Measurements from ENCODE around the gene NFIB. TPM values are rescaled to one million over a fixed set of nuclear protein-coding genes. Genes with fewer than 3 reads are reported as not detected.

NFIB gene
- total RNA-seq, 2 experiments from 2014 or later: not detected

DNA sequence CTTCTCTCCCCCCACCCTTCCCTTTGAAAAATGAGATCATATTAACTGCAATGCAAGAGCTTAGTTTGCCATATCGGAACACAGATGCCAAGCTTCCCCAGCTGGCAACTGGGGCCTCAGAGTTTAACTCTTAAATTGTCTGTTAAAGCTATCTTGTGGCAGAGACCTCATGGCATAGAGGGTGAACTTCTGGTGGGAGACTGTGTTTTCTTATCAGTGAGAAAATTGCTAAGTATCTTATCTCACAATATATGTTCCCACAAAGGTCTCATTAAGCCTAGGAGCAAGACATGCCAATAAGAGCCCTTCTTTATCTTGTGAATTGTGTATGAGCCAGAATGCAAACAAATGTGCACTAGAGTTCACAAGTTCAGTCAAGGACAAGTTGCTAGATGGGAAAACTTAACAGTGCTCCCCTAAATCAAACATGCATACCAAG, 12.3 kb downstream of the NFIB start:
- no peaks in the 10 kb centered on the region for H3K4me1 Mint-ChIP-seq
- DNase-seq: no peak
- H3K4me3 Mint-ChIP-seq: no peak overlapping the region
- intact Hi-C loops (cut with DNase I, micrococcal nuclease): no loop called here
- no peak overlapping the region for H3K27ac Mint-ChIP-seq
- no peaks in the 10 kb centered on the region for H3K36me3 Mint-ChIP-seq (ENCODE audit: low read depth)
- peaks cover 35% of the 10 kb centered on the region for H3K27me3 Mint-ChIP-seq
- no peak for ATAC-seq
- POLR2A ChIA-PET: no interaction called here
- no peaks in the 10 kb centered on the region for H3K9me3 Mint-ChIP-seq (ENCODE audit: low read depth)
- CTCF ChIA-PET: no interaction called here

DNA sequence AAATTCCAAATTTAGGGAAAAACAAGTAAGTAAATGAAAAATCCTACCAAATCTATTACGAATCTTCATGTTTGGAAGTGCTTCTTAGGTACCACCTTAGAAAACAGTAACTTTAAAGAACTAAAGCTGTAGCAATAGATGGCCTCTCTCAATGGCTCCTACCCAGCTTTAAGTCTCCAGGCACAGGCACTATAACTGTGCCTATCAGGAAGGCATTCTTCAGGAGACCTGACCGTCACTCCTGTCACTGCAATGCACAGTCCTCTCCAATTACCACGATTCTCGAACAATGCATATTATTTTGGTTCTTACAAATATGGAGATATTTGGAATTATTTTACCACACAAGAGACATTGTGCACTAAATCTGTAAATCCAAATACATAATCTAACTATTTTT, 12.9 kb downstream of the NFIB start:
- intact Hi-C loops (cut with DNase I, micrococcal nuclease): no loop called here
- Mint-ChIP-seq H3K9me3 (ENCODE audit: low read depth) (no peaks in the 10 kb centered on the region), H3K4me1 (no peaks in the 10 kb centered on the region), H3K36me3 (ENCODE audit: low read depth) (no peaks in the 10 kb centered on the region), H3K27ac (no peak overlapping the region), H3K4me3 (no peak overlapping the region), H3K27me3 (peaks cover 36% of the 10 kb centered on the region)
- DNase-seq (no peak), ATAC-seq (no peak)
- ChIA-PET CTCF (interaction anchor here (1.0 kb wide), 1 partner anchor 23 kb away, joined by 3 read pairs; no protein-coding TSS in a partner anchor), POLR2A (no interaction called here)

DNA sequence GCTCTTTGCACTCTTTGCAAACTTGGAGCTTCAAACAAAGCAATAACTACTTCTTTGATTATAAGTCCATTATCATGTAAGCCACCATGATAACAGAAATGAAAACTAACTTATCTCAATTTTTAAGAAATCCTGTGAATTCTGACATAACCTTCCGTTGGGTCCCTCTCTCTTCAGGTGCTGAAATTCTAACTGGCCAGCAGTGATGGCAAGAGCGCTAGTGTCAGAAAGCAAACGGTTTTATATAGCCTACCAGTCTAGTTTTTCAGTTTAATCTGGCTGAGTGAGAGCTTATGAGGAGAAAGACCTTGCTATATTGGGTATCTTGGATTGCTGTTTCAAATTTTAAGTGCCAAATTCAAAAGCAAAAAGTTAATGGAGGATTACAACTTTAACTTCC, 13.4 kb downstream of the NFIB start:
- Mint-ChIP-seq H3K36me3 (ENCODE audit: low read depth) (no peaks in the 10 kb centered on the region), H3K9me3 (ENCODE audit: low read depth) (no peaks in the 10 kb centered on the region), H3K27me3 (peaks cover 37% of the 10 kb centered on the region), H3K4me1 (no peaks in the 10 kb centered on the region), H3K27ac (no peak overlapping the region), H3K4me3 (no peak overlapping the region)
- ChIA-PET POLR2A (no interaction called here), CTCF (interaction anchor here (1.0 kb wide), 1 partner anchor 23 kb away, joined by 3 read pairs; no protein-coding TSS in a partner anchor)
- DNase-seq (no peak), ATAC-seq (no peak)
- intact Hi-C loops (cut with DNase I, micrococcal nuclease): no loop called here

DNA sequence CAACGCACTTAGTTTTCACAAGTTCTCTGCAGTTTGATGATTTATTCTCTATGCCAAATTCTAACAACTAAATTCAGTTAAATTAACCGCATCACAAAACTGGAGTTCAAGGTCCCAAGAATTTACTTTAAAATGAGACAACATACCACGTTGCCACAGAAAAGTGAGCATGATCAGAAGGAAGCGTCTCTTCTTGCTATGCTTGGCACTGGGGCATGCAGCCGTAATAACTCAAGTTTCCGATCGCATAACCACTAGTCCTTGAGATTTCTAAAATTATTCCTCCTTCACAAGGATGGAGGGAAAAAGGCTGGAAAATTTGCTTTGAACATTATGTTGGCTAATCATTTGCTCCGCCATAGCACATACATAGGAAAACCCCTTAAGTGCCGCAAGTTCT, 13.9 kb downstream of the NFIB start:
- Mint-ChIP-seq H3K27ac (no peak overlapping the region), H3K9me3 (ENCODE audit: low read depth) (no peaks in the 10 kb centered on the region), H3K27me3 (peaks cover 35% of the 10 kb centered on the region), H3K36me3 (ENCODE audit: low read depth) (no peaks in the 10 kb centered on the region), H3K4me1 (no peaks in the 10 kb centered on the region), H3K4me3 (no peak overlapping the region)
- DNase-seq (no peak), ATAC-seq (no peak)
- ChIA-PET CTCF (interaction anchor here (1.0 kb wide), 1 partner anchor 24 kb away, joined by 3 read pairs; no protein-coding TSS in a partner anchor), POLR2A (no interaction called here)
- intact Hi-C loops (cut with DNase I, micrococcal nuclease): no loop called here

DNA sequence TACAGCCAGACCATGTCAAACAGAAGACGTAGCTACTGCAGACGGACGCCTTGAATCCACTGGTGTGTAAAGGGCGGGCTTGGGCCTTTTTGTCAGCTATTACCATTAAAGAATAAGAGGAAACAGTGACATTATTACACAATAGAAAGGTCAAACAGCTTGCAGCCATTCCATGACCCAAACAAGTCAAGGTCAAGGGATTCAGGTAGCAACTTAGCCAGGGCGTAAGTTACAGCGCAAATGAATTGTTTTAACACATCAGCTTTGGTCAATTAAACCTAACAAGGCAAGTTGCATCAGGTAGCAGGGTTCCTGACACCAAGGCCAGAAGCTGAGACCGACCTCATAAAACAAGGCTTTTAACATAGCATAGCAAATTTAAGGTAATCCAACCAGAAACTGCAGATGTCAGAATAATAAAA, 15.3 kb downstream of the NFIB start:
- ATAC-seq (no peak), DNase-seq (no peak)
- Mint-ChIP-seq H3K36me3 (ENCODE audit: low read depth) (no peaks in the 10 kb centered on the region), H3K4me1 (no peaks in the 10 kb centered on the region), H3K9me3 (ENCODE audit: low read depth) (no peaks in the 10 kb centered on the region), H3K4me3 (no peak overlapping the region), H3K27me3 (peaks cover 39% of the 10 kb centered on the region), H3K27ac (no peak overlapping the region)
- POLR2A ChIA-PET: no interaction called here
- intact Hi-C loops (cut with DNase I, micrococcal nuclease): no loop called here
- CTCF ChIA-PET: no interaction called here

DNA sequence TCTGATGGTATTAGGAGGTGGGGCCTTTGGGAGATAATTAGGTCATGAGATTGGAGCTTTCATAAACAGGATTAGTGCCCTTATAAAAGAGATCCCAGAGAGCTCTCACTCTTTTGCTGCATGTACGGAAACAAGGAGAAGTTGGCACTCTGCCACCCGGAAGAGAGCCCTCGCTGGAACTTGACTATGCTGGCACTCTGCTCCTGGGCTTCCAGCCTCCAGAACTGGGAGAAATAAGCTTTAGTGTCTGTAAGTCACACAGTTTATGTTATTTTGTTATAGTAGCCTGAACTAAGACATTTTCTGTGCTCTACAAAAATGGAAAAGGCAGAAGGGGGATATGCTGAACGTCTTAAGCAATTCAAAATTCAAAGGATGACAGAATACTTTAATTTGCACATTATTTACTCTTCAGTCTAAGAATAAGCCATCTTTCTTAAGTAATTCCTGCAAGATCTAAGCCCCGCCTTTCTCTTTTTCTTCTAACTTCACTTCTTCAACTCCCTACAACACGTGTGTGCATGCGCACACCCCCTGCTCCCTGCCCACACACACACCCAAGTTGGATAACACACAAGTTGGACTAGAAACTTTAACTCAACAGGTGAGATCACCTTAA, 17.3 kb downstream of the NFIB start:
- peaks cover 30% of the 10 kb centered on the region for H3K27me3 Mint-ChIP-seq
- no peak overlapping the region for H3K27ac Mint-ChIP-seq
- H3K4me3 Mint-ChIP-seq: no peak overlapping the region
- POLR2A ChIA-PET: no interaction called here
- CTCF ChIA-PET: no interaction called here
- intact Hi-C loops (cut with DNase I, micrococcal nuclease): no loop called here
- no peaks in the 10 kb centered on the region for H3K4me1 Mint-ChIP-seq
- H3K9me3 Mint-ChIP-seq (ENCODE audit: low read depth): no peaks in the 10 kb centered on the region
- no peak for ATAC-seq
- no peaks in the 10 kb centered on the region for H3K36me3 Mint-ChIP-seq (ENCODE audit: low read depth)
- DNase-seq: no peak

DNA sequence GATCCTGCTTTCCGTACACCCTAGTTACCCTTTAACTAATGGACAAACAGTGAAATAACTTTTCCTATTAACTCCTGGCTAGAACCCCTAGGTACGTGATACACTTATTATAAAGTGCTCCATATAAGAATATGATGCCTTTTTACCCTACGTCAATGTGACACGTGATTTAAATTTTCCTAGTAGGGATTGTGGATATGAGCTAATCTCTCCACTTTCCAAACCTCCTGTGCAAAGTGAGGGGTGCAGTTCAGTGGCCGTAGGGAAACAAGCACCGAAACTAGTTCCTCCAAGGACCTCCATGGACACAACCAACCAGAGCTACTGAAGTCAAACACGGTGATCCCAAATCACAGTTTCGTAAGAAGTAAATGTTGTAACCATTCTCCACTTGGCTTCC, 19.3 kb downstream of the NFIB start:
- no peak overlapping the region for H3K4me3 Mint-ChIP-seq
- no peaks in the 10 kb centered on the region for H3K9me3 Mint-ChIP-seq (ENCODE audit: low read depth)
- H3K36me3 Mint-ChIP-seq (ENCODE audit: low read depth): no peaks in the 10 kb centered on the region
- H3K4me1 Mint-ChIP-seq: no peaks in the 10 kb centered on the region
- intact Hi-C loops (cut with DNase I, micrococcal nuclease): no loop called here
- CTCF ChIA-PET: no interaction called here
- POLR2A ChIA-PET: no interaction called here
- DNase-seq (no peak), ATAC-seq (no peak)
- no peak overlapping the region for H3K27ac Mint-ChIP-seq
- peaks cover 24% of the 10 kb centered on the region for H3K27me3 Mint-ChIP-seq

DNA sequence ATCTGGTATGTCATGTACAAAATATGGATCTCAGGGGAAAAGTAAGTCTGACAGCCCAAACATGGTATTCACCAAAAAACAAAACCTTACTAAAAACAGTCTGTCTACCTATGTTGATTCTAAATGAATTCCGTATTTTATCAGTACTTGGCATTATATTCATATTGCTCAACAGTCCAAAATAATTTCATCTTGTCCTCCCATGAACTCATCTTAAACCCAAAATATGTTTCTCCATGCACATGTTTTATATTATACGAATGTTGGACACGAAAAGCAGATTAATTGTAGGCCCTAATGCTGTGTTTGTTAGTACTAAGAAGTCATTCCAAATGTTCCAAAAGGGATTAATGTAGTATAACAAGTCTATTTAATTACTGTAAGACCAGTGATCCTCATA, 20.1 kb downstream of the NFIB start:
- intact Hi-C loops (cut with DNase I, micrococcal nuclease): no loop called here
- H3K4me3 Mint-ChIP-seq: no peak overlapping the region
- ChIA-PET CTCF (no interaction called here), POLR2A (no interaction called here)
- H3K9me3 Mint-ChIP-seq (ENCODE audit: low read depth): no peaks in the 10 kb centered on the region
- DNase-seq (no peak), ATAC-seq (no peak)
- peaks cover 24% of the 10 kb centered on the region for H3K27me3 Mint-ChIP-seq
- H3K4me1 Mint-ChIP-seq: no peaks in the 10 kb centered on the region
- no peaks in the 10 kb centered on the region for H3K36me3 Mint-ChIP-seq (ENCODE audit: low read depth)
- H3K27ac Mint-ChIP-seq: no peak overlapping the region

DNA sequence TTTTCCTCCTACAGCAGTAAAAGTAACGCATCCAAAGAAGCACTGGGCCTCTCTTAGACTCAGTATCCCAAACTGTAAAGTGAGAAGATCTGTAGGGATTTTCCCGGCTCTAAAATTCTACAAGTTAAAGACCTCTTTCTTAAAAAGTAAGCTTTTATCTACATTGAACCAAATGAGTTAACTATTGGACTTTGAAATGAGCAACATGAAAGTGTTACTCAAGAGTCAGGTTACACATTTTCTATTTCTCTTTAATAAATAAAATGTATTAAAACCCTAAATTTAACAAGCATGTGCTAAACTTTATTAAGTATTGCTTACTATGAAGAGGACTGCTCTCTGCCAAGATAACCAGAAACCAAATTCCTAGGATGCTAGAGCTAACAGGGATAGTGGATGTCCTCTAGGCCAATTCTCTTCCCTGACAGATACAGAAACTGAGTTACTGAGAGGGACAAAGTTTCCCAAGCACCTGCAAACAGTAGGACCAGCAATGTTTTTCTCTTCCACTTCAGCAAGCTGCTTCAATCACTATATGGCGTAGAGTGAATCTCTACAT, 21.7 kb downstream of the NFIB start:
- CTCF ChIA-PET: interaction anchor here (0.7 kb wide), 1 partner anchor 98 kb away, joined by 3 read pairs; no protein-coding TSS in a partner anchor
- H3K27ac Mint-ChIP-seq: no peak overlapping the region
- H3K4me1 Mint-ChIP-seq: no peaks in the 10 kb centered on the region
- intact Hi-C loops (cut with DNase I, micrococcal nuclease): no loop called here
- H3K27me3 Mint-ChIP-seq: peaks cover 19% of the 10 kb centered on the region
- no peak for DNase-seq
- ATAC-seq: no peak
- POLR2A ChIA-PET: no interaction called here
- no peak overlapping the region for H3K4me3 Mint-ChIP-seq
- H3K36me3 Mint-ChIP-seq (ENCODE audit: low read depth): no peaks in the 10 kb centered on the region
- H3K9me3 Mint-ChIP-seq (ENCODE audit: low read depth): no peaks in the 10 kb centered on the region

DNA sequence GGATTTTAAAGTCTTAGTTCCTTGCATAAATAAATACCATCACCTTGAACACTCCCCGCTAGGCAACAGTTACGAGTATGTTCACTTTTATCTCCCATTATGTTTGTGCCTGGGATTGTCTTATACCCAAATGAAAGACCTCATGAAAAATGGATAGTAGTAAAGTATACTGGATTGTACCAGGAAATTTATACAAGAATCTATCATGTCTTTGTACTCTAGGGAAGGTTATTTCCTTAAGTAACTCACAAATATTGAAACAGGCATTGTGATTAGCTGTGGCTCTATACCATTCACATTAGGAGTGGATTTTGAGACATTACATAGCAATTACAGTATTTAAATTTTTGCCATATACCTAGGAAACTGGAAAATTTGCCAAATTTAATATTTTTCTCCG, 24.0 kb downstream of the NFIB start:
- Mint-ChIP-seq H3K9me3 (ENCODE audit: low read depth) (no peaks in the 10 kb centered on the region), H3K4me1 (no peaks in the 10 kb centered on the region), H3K27me3 (peaks cover 15% of the 10 kb centered on the region), H3K4me3 (no peak overlapping the region), H3K27ac (no peak overlapping the region), H3K36me3 (ENCODE audit: low read depth) (no peaks in the 10 kb centered on the region)
- ChIA-PET CTCF (no interaction called here), POLR2A (no interaction called here)
- DNase-seq (no peak), ATAC-seq (no peak)
- intact Hi-C loops (cut with DNase I, micrococcal nuclease): no loop called here

DNA sequence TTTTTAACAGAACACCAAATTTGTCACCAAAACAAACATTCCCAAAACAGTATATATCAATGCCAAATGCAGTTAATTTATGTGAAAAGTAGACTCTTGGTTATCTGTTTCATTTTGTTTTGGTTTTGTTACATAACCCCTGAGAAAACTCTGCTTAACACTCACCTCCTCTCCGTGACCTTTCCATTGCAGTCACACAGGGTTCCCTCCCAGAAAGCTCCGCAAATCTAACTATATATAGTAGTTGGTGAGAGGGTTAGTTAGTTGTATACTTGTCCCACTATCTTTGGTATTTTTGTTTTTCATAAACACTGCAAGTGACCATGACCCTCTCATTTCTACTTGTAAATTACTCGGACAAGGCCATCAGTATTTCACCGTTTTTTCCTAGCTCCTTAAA, 25.5 kb downstream of the NFIB start:
- CTCF ChIA-PET: no interaction called here
- Mint-ChIP-seq H3K4me3 (no peak overlapping the region), H3K27ac (no peak overlapping the region), H3K36me3 (ENCODE audit: low read depth) (no peaks in the 10 kb centered on the region), H3K4me1 (no peaks in the 10 kb centered on the region), H3K9me3 (ENCODE audit: low read depth) (no peaks in the 10 kb centered on the region), H3K27me3 (peaks cover 12% of the 10 kb centered on the region)
- intact Hi-C loops (cut with DNase I, micrococcal nuclease): no loop called here
- ATAC-seq (no peak), DNase-seq (no peak)
- POLR2A ChIA-PET: no interaction called here

DNA sequence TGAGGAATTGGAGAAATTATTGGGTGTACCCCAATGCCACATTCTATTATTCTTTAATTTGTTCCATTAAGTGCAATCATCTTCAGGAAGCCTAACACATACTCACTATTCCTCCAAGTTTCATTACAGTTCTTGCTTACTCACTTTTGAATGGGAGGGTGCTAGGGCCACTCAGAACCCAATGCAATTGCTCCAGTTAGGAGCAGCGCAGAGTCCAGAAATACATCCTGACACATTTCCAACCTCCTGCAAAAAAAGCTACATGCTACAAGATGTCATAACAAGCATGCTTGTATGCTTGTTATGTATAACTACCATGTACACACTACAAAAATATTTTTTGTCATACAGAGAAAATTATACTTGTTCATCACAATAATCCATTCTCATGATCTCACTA, 27.8 kb downstream of the NFIB start:
- Mint-ChIP-seq H3K4me1 (no peaks in the 10 kb centered on the region), H3K36me3 (ENCODE audit: low read depth) (no peaks in the 10 kb centered on the region), H3K27me3 (peaks cover 13% of the 10 kb centered on the region), H3K4me3 (no peak overlapping the region), H3K9me3 (ENCODE audit: low read depth) (no peaks in the 10 kb centered on the region), H3K27ac (no peak overlapping the region)
- ChIA-PET CTCF (no interaction called here), POLR2A (no interaction called here)
- intact Hi-C loops (cut with DNase I, micrococcal nuclease): no loop called here
- ATAC-seq (no peak), DNase-seq (no peak)

All from activated CD4-positive, alpha-beta T cell treated with anti-CD3 and anti-CD28 coated beads for 36 hours (primary cell).